HUDEP-2 (cell line): ENCODE measurements around the gene SLC16A10.
"Not testable (repeated sequence)": the region's sequence is repeated elsewhere in the genome, so short reads cannot be mapped to it uniquely, and the experiment has no call there.

ENCODE experiments used
- DNase-seq, 76 experiments: peaks; one replicate each; lab custom pipeline; 2025; ENCODE audit not compliant: unreplicated experiment in 76 of 76; lab: John Stamatoyannopoulos, UW

SLC16A10 gene

GRCh38 chr6:111087106-111087835 is at the start of gene SLC16A10:
TSS of gene SLC16A10 (plus strand) at chr6:111087503. CDS start at chr6:111087753, 250 bp downstream.
- DNase-seq: peak in 51 of 76 experiments; percentile 7 to 68 (median 36)

- no peak for DNase-seq
Observed at GRCh38 chr6:111038534-111039252, 48.6 kb upstream of the SLC16A10 start.

GRCh38 chr6:111041917-111042316 is 45.4 kb upstream of the SLC16A10 start:
- DNase-seq: no peak

DNA sequence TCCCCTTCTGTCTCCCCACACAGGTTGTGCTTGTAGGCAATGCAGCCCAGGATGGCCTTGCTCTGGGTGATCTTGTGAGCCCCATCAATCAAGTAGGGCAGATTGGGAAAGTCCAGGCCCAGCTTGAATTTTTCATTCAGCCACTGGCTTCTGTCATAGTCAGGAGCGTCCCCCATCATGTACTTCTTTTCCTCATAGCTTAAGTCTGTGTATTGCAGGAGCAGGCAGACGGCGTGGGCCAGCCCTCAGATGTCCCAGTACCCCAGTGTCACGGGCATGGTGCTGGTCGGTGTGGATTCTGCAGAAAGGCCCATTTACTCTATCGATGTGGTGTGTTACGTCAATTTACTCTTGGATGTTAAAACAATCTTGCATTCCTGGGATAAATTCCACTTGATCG is 40.1 kb upstream of the SLC16A10 start:
- no peak for DNase-seq

DNA sequence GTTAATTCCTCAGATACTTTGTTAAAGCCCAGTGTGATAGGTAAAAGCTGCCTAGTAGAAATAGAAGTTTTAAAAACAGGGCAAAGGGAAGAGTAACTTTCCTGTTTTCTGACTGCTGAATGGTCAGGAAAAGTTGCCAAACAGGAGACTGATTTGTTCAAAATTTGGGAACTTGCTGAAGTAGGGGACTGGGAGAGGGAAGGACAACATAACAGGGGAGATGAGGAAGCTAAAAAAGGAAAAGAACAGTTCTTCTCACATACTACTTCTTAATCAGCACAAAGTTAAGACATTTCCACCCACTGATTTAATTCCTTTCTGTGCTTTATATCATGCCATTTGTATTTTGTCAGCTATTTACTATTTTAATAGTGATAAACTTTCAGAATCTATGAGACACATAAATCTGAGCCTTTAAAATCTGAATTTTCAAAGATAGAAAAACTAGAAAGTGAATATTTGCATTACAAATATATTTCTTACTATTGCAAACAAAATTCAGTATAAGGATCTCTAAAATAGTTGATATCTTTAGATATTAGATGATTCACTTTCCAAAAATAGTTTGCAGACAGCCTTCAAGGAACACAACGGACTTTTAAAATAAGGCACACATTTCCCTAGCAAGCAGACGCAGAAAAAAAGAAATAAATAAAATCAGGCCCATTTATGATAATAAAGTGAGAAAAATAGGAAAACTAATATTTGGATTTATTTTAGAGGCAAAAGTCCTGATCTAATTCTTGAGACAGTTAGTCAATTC is 36.9 kb upstream of the SLC16A10 start:
- DNase-seq: no peak

DNA sequence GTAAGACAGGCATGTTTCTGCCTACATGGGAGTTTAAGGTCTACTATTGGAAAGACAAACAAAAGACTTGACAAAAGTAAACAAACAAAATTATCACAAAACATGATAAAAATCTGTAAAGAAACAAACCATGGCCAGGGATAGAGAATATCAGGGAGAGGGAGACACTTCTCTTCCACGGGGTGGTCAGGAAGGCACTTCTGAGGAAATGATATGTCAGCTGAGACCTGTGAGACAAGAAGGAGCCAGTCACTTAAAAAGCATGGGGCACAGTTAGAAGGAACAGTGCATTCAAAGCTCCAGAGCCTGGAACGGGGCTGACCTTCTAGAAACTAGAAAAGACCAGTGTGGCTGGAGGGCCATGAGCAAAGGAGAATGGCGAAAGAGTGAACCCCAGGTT is 35.1 kb upstream of the SLC16A10 start:
- no peak for DNase-seq

DNA sequence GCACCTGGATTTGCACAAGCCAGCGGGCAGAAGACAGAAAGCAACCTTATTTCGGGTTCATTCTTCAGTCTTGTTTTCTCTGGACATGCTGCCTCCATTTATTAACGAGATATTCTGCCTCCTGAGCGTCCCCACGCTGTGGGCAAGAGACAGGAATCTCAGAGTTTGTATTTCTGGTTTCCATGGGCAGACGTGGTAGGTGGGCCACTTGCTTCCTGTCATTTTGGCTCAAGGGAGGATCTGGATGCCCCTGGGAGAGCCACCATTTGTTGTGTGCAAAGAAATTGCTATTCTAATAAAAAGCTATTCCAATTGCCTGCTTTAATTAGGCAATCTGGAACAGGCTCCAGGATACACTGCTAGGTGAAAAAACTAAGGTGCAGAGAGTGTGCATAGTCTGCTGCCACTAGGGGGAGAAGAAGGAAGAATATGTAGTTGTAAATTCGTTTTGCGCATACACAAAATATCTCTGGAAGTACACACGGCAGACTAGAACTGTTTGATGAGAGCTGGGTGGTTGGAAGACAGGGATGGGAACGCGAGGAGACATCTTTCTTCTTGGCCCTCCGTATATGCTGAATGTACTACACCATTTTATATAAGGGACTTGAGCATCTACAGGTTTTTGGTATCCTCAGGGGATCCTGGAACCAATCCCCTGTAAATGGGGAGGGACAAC is 30.1 kb upstream of the SLC16A10 start:
- peak in 11 of 76 experiments; percentile 4 to 57 (median 25) for DNase-seq

DNA sequence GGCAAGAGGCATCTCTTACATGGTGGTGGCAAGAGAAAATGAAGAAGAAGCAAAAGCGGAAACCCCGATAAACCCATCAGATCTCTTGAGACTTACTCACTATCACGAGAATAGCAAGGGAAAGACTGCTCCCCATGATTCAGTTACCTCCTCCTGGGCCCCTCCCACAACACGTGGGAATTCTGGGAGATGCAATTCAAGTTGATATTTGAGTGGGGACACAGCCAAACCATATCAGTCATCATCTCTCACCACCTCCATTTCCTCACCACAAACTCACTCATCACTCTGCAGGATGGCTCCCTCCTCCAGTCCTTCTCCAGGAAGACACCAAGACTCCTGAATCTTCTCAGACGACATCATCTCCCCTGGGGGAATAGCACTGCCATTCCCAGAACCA is 25.8 kb upstream of the SLC16A10 start:
- DNase-seq: no peak

- not testable (repeated sequence) for DNase-seq
Observed at GRCh38 chr6:111061985-111062384, 25.3 kb upstream of the SLC16A10 start.

GRCh38 chr6:111062860-111063259 is 24.4 kb upstream of the SLC16A10 start:
- DNase-seq: not testable (repeated sequence)

DNA sequence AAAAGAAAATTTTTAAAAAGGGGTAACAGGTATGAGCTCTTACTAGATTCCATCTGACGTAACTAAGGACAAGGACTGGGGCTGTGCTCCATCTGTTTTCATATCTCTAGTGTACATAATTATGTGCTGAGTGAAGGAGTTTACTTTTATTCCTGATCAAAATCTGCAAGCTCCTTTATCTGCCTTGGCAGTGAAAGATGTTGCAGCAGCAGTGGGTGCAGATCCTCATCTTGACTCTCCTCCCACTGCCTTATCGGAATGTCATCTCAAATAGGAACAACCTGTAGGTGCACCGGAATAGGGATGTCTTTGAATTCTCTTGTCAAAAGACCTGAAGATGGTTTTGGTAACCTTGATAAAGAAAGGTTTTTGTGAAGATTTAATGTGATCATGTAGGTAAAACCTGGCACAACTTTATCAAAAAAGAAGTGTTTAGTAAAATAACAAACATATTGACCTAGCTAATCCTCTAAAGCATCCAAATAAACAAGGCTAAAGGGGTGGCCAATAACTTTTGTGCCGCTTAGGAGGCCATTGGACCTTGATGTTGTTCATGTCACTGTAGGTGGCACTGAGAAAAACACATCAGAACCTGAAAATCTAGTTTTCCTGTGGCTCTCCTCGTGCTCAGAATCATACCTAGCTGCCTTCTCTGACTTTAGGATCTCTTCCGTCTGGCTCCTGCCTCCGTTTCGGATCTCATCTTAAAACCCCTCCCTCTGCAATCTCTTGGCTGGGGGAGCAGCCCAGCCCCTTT is 19.0 kb upstream of the SLC16A10 start:
- DNase-seq: no peak

- DNase-seq: peak in 48 of 76 experiments; percentile 4 to 68 (median 30)
Observed at GRCh38 chr6:111068866-111069234, 18.5 kb upstream of the SLC16A10 start.

DNA sequence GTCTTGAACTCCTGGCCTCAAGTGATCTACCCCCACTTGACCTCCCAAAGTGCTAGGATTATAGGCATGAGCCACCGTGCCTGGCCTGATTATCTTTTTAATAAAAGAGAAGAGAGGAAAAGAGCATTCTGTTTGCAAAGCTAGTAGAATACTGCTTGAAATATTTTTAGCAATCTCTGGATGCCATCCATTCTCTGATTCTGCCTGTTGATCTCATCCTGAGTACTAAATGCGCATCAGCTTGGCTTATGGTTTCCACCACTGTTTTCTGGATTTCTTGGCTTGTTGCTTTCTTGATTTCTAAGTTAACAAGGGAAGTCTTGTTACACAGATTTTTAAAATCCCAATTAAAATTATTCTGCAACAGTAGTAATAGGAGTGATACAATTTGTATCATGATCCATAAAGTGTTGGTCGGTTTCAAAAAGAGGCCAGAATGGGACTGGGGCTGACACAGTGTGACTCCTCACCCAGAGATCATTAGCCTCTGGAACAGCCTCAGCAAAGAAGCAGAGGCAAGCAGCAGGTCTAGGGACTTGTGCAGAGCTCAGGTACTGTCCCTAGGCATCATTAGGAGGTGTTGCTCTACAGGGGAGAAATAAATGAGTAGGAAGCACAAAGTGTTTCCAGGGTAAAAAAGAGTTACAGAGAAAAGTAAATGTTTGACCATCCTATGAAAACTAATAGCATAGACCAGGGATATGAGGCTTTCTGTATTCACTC is 17.8 kb upstream of the SLC16A10 start:
- DNase-seq: no peak

- DNase-seq: no peak
Observed at GRCh38 chr6:111070105-111071005, 16.9 kb upstream of the SLC16A10 start.

GRCh38 chr6:111072801-111073360 is 14.4 kb upstream of the SLC16A10 start:
- no peak for DNase-seq

GRCh38 chr6:111074311-111074710 is 13.0 kb upstream of the SLC16A10 start:
- DNase-seq: no peak

GRCh38 chr6:111076024-111076695 is 11.1 kb upstream of the SLC16A10 start:
- no peak for DNase-seq

GRCh38 chr6:111080698-111081097 is 6.6 kb upstream of the SLC16A10 start:
- DNase-seq: no peak
